ENCODE data around the gene MDFIC. TPM values are rescaled to one million over a fixed set of nuclear protein-coding genes. Genes with fewer than 3 reads are reported as not detected.

Gene MDFIC
- total RNA-seq: 25.2 to 25.7 TPM (median 25.6 TPM) in 3 replicates

GRCh38 chr7:114922026-114922651, at the start of gene MDFIC:
Gene MDFIC (plus strand): TSS chr7:114922094. CDS start chr7:114923034, 940 bp downstream.
- Mint-ChIP-seq H3K27ac (peak within 1 kb of the TSS; percentile 92), H3K27me3 (ENCODE audit: low read depth) (no peaks in the 10 kb centered on the region), H3K4me1 (peaks cover 23% of the 10 kb centered on the region), H3K36me3 (peaks cover 3% of the 10 kb centered on the region), H3K4me3 (peak within 1 kb of the TSS; percentile 90), H3K9me3 (no peaks in the 10 kb centered on the region)
- TF ChIP-seq CTCF (IDR thresholded peaks at IDR 0.05; ENCODE audit: unreplicated experiment): no peak
- peak; percentile 29 to 57 for DNase-seq (ENCODE audit: low spot score in 2 of 2, unreplicated experiment in 2 of 2)

GRCh38 chr7:114874170-114874569, 47.7 kb upstream of the MDFIC start:
- Mint-ChIP-seq H3K4me3 (no peak overlapping the region), H3K36me3 (peaks cover 19% of the 10 kb centered on the region), H3K4me1 (peaks cover 6% of the 10 kb centered on the region), H3K27me3 (ENCODE audit: low read depth) (no peaks in the 10 kb centered on the region), H3K9me3 (peaks cover 27% of the 10 kb centered on the region), H3K27ac (no peak overlapping the region)
- TF ChIP-seq CTCF (IDR thresholded peaks at IDR 0.05; ENCODE audit: unreplicated experiment): no peak
- DNase-seq (ENCODE audit: low spot score in 2 of 2, unreplicated experiment in 2 of 2): no peak

- H3K27ac Mint-ChIP-seq: no peak overlapping the region
- no peak overlapping the region for H3K4me3 Mint-ChIP-seq
- TF ChIP-seq CTCF (IDR thresholded peaks at IDR 0.05; ENCODE audit: unreplicated experiment): no peak
- peaks cover 6% of the 10 kb centered on the region for H3K4me1 Mint-ChIP-seq
- H3K9me3 Mint-ChIP-seq: peaks cover 37% of the 10 kb centered on the region
- DNase-seq (ENCODE audit: low spot score in 2 of 2, unreplicated experiment in 2 of 2): no peak
- no peaks in the 10 kb centered on the region for H3K27me3 Mint-ChIP-seq (ENCODE audit: low read depth)
- peaks cover 23% of the 10 kb centered on the region for H3K36me3 Mint-ChIP-seq
Observed at GRCh38 chr7:114875186-114875585, 46.7 kb upstream of the MDFIC start.

GRCh38 chr7:114879554-114879953, 42.3 kb upstream of the MDFIC start:
- no peak for DNase-seq (ENCODE audit: low spot score in 2 of 2, unreplicated experiment in 2 of 2)
- Mint-ChIP-seq H3K9me3 (peaks cover 49% of the 10 kb centered on the region), H3K36me3 (peaks cover 27% of the 10 kb centered on the region), H3K27ac (no peak overlapping the region), H3K4me1 (peaks cover 2% of the 10 kb centered on the region), H3K4me3 (no peak overlapping the region), H3K27me3 (ENCODE audit: low read depth) (no peaks in the 10 kb centered on the region)
- TF ChIP-seq CTCF (IDR thresholded peaks at IDR 0.05; ENCODE audit: unreplicated experiment): no peak

GRCh38 chr7:114885836-114886235, 36.1 kb upstream of the MDFIC start:
- Mint-ChIP-seq H3K4me1 (no peaks in the 10 kb centered on the region), H3K27ac (no peak overlapping the region), H3K27me3 (ENCODE audit: low read depth) (no peaks in the 10 kb centered on the region), H3K4me3 (no peak overlapping the region), H3K36me3 (peaks cover 2% of the 10 kb centered on the region), H3K9me3 (peaks cover 15% of the 10 kb centered on the region)
- DNase-seq (ENCODE audit: low spot score in 2 of 2, unreplicated experiment in 2 of 2): no peak
- TF ChIP-seq CTCF (IDR thresholded peaks at IDR 0.05; ENCODE audit: unreplicated experiment): no peak
